H9 (cell line): ENCODE results near the gene KRTAP5-1. TPM values are rescaled to one million over a fixed set of nuclear protein-coding genes. Genes with fewer than 3 reads are reported as not detected.

Experiments used
- DNase-seq: peaks from one replicate; pipeline ENCODE4 v3.0.0-alpha.2; 2017
- H2AFZ ChIP-seq: one replicate; pipeline ENCODE4 v1.6.1; 2013; ENCODE audit warnings: mild to moderate bottlenecking, low read length, control low read depth, moderate library complexity
- H2AK5ac ChIP-seq: 2 replicates; pipeline ENCODE4 v1.6.1; 2013; ENCODE audit warnings: low read length, control low read depth, mixed read lengths; ENCODE audit not compliant: insufficient read length
- H2BK120ac ChIP-seq: one replicate; pipeline ENCODE4 v1.6.1; 2013; ENCODE audit warnings: low read depth, mild to moderate bottlenecking, low read length, control low read depth, inconsistent platforms; ENCODE audit not compliant: poor library complexity, severe bottlenecking
- H2BK12ac ChIP-seq: 2 replicates; pipeline ENCODE4 v1.6.1; 2013; ENCODE audit warnings: low read length, control low read depth, mixed read lengths, low read depth; ENCODE audit not compliant: insufficient read length
- H2BK15ac ChIP-seq: 2 replicates; pipeline ENCODE4 v1.6.1; 2013; ENCODE audit warnings: low read depth, low read length, control low read depth
- H2BK20ac ChIP-seq: one replicate; pipeline ENCODE4 v1.6.1; 2013; ENCODE audit warnings: low read depth, mild to moderate bottlenecking, low read length, control low read depth, inconsistent platforms; ENCODE audit not compliant: poor library complexity, severe bottlenecking
- H2BK5ac ChIP-seq: 2 replicates; pipeline ENCODE4 v1.6.1; 2013; ENCODE audit warnings: low read length, control low read depth, mixed read lengths; ENCODE audit not compliant: insufficient read length
- H3K14ac ChIP-seq: 2 replicates; pipeline ENCODE4 v1.6.1; 2013; ENCODE audit warnings: low read length, control low read depth; ENCODE audit not compliant: insufficient read depth
- H3K18ac ChIP-seq: 2 replicates; pipeline ENCODE4 v1.6.1; 2013; ENCODE audit warnings: low read depth, mild to moderate bottlenecking, mixed read lengths, low read length, control low read depth; ENCODE audit not compliant: insufficient read length
- H3K23ac ChIP-seq: 2 replicates; pipeline ENCODE4 v1.6.1; 2013; ENCODE audit warnings: low read length, control low read depth, mixed read lengths, low read depth; ENCODE audit not compliant: insufficient read length
- H3K23me2 ChIP-seq: 2 replicates; pipeline ENCODE4 v1.6.1; 2013; ENCODE audit warnings: low read depth, mild to moderate bottlenecking, mixed read lengths, low read length, control low read depth; ENCODE audit not compliant: insufficient read length, poor library complexity, severe bottlenecking
- H3K27ac ChIP-seq: 2 replicates; pipeline ENCODE4 v1.5.1; 2013; ENCODE audit warnings: low read length, control low read depth, mixed read lengths, low read depth; ENCODE audit not compliant: insufficient read length
- H3K27me3 ChIP-seq: 2 replicates; pipeline ENCODE4 v1.6.1; 2013; ENCODE audit warnings: low read length, control low read depth, inconsistent platforms; ENCODE audit not compliant: insufficient read depth
- H3K4ac ChIP-seq: 2 replicates; pipeline ENCODE4 v1.6.1; 2013; ENCODE audit warnings: low read depth, mild to moderate bottlenecking, control low read depth, inconsistent platforms, low read length, moderate library complexity
- H3K4me1 ChIP-seq: 2 replicates; pipeline ENCODE4 v1.6.1; 2013; ENCODE audit warnings: low read length, control low read depth, inconsistent platforms; ENCODE audit not compliant: insufficient read depth
- H3K4me2 ChIP-seq: 2 replicates; pipeline ENCODE4 v1.6.1; 2013; ENCODE audit warnings: low read length, control low read depth, mixed read lengths; ENCODE audit not compliant: insufficient read length, insufficient read depth
- H3K56ac ChIP-seq: 2 replicates; pipeline ENCODE4 v1.6.1; 2013; ENCODE audit warnings: low read depth, mild to moderate bottlenecking, mixed read lengths, low read length, control low read depth; ENCODE audit not compliant: insufficient read length
- H3K79me1 ChIP-seq: 2 replicates; pipeline ENCODE4 v1.6.1; 2013; ENCODE audit warnings: low read depth, mild to moderate bottlenecking, moderate library complexity, low read length, control low read depth, inconsistent platforms; ENCODE audit not compliant: insufficient read depth, poor library complexity, severe bottlenecking
- H3K79me2 ChIP-seq: 2 replicates; pipeline ENCODE4 v1.6.1; 2013; ENCODE audit warnings: low read length, control low read depth, inconsistent platforms; ENCODE audit not compliant: insufficient read depth
- H3K9ac ChIP-seq: 2 replicates; pipeline ENCODE4 v1.6.1; 2013; ENCODE audit warnings: low read length, control low read depth, mixed read lengths; ENCODE audit not compliant: insufficient read length; ENCODE audit errors: extremely low read depth
- H3K9me3 ChIP-seq: one replicate; pipeline ENCODE4 v1.6.1; 2013; ENCODE audit warnings: low read depth, low read length, inconsistent platforms; ENCODE audit not compliant: control insufficient read depth
- H3T11ph ChIP-seq: one replicate; pipeline ENCODE4 v1.6.1; 2013; ENCODE audit warnings: mild to moderate bottlenecking, low read length, control low read depth, inconsistent platforms
- H4K20me1 ChIP-seq: one replicate; pipeline ENCODE4 v1.6.1; 2013; ENCODE audit not compliant: control insufficient read depth, insufficient read length, insufficient read depth
- H4K5ac ChIP-seq: 2 replicates; pipeline ENCODE4 v1.6.1; 2013; ENCODE audit warnings: low read depth, mild to moderate bottlenecking, mixed read lengths, low read length, control low read depth; ENCODE audit not compliant: insufficient read length
- H4K8ac ChIP-seq: replicated peaks from 2 replicates; pipeline ENCODE4 v1.6.1; 2013; ENCODE audit warnings: low read length, control low read depth, mixed read lengths, low read depth; ENCODE audit not compliant: insufficient read length
- H4K91ac ChIP-seq: 2 replicates; pipeline ENCODE4 v1.6.1; 2013; ENCODE audit warnings: low read depth, mild to moderate bottlenecking, moderate library complexity, mixed read lengths, low read length, control low read depth; ENCODE audit not compliant: insufficient read length
- H3K27ac Mint-ChIP-seq, 3 experiments: 2 replicates in 2 of 3; 3 replicates in 1 of 3; pipeline ENCODE4 v1.8.0; 2020 to 2021; ENCODE audit warnings: mixed read lengths in 3 of 3, mild to moderate bottlenecking in 1 of 3, moderate library complexity in 1 of 3
- H3K27me3 Mint-ChIP-seq: 2 replicates; pipeline ENCODE4 v1.8.0; 2021; ENCODE audit warnings: low read depth, mild to moderate bottlenecking, moderate library complexity, mixed read lengths
- H3K36me3 Mint-ChIP-seq, 3 experiments: 2 replicates in 2 of 3; 3 replicates in 1 of 3; pipeline ENCODE4 v1.8.0; 2020 to 2021; ENCODE audit warnings: low read depth in 3 of 3, mixed read lengths in 3 of 3; ENCODE audit not compliant: insufficient read depth in 1 of 3
- H3K4me1 Mint-ChIP-seq, 2 experiments: 2 replicates each; pipeline ENCODE4 v1.8.0; 2020; ENCODE audit warnings: mixed read lengths in 2 of 2
- H3K4me3 Mint-ChIP-seq, 2 experiments: 2 replicates in 1 of 2; 3 replicates in 1 of 2; pipeline ENCODE4 v1.8.0; 2020 to 2021; ENCODE audit warnings: mild to moderate bottlenecking in 2 of 2, mixed read lengths in 2 of 2, moderate library complexity in 1 of 2
- H3K9me3 Mint-ChIP-seq, 2 experiments: 2 replicates in 1 of 2; 3 replicates in 1 of 2; pipeline ENCODE4 v1.8.0; 2020; ENCODE audit warnings: mild to moderate bottlenecking in 2 of 2, mixed read lengths in 2 of 2, moderate library complexity in 1 of 2
- CTCF ChIP-seq: fragments of 200-600 bp; sonication (generic); conservative IDR thresholded peaks from 3 replicates; pipeline ENCODE4 v1.8.0; 2021; ENCODE audit warnings: antibody characterized with exemption, mild to moderate bottlenecking
- WGBS: extraction: QIAGEN DNeasy Blood & Tissue Kit; methylation state at CpG from one replicate; pipeline ENCODE4 v1.1.7; 2013; ENCODE audit warnings: missing lambda C conversion rate, low lambda C conversion rate, mixed read lengths; ENCODE audit not compliant: insufficient read length; ENCODE audit errors: extremely low coverage; 5-methylcytosine and 5-hydroxymethylcytosine counted together
- total RNA-seq: library from RNA; stranded (reverse); gene quantifications from 2 replicates; pipeline ENCODE4 v1.2.1, GENCODE V29; 2021

The KRTAP5-1 gene
- total RNA-seq, 1 experiment from 2014 or later: not detected

- Histone ChIP-seq H2AK5ac (no peak overlapping the region), H4K5ac (no peak overlapping the region), H4K20me1 (no peaks in the 10 kb centered on the region), H3K4ac (no peak overlapping the region), H3K14ac (no peak overlapping the region), H3K79me1 (no peaks in the 10 kb centered on the region), H3K4me1 (no peaks in the 10 kb centered on the region; the same call in 1 of the 2 replicates), H3K27me3 (peaks cover 4% of the 10 kb centered on the region; the same call in 1 of the 2 replicates), H3K23ac (no peak overlapping the region), H3T11ph (no peak overlapping the region), H2BK20ac (no peak overlapping the region), H3K9ac (no peak overlapping the region), H2BK120ac (no peak overlapping the region), H2BK12ac (no peak overlapping the region), H4K8ac (no peak overlapping the region), H3K27ac (no peak overlapping the region), H3K56ac (no peak overlapping the region), H3K4me2 (no peak overlapping the region), H2BK15ac (no peak overlapping the region), H3K9me3 (no peaks in the 10 kb centered on the region), H3K23me2 (no peaks in the 10 kb centered on the region), H4K91ac (no peak overlapping the region), H3K79me2 (no peaks in the 10 kb centered on the region), H2BK5ac (no peak overlapping the region), H2AFZ (no peak overlapping the region), H3K18ac (no peak overlapping the region)
- Mint-ChIP-seq H3K36me3 (peaks cover 0 to 1% (median 0%) of the 10 kb centered on the region in 3 experiments; a peak in 1 of 7 replicates), H3K4me1 (peaks cover 12 to 33% of the 10 kb centered on the region in 2 experiments), H3K4me3 (no peak overlapping the region), H3K9me3 (no peaks in the 10 kb centered on the region), H3K27me3 (peaks cover 22% of the 10 kb centered on the region), H3K27ac (no peak overlapping the region)
- TF ChIP-seq CTCF: no peak
- WGBS: no CpG with 5 or more reads among the region's 17 CpGs
- peak; percentile 22 for DNase-seq
These were observed 23.8 kb downstream of the KRTAP5-1 start for GRCh38 chr11:1561266-1561665.
